ENCODE data around the gene ZDHHC20.

- TF ChIP-seq POLR2A (IDR thresholded peaks at IDR 0.05; ENCODE audit: low read depth, low read length), result no peak
- no peak for TF ChIP-seq TAF1 (IDR thresholded peaks at IDR 0.05; ENCODE audit: low read depth, low read length)
- TF ChIP-seq SPI1 (IDR thresholded peaks at IDR 0.05; ENCODE audit: low read depth, low read length), result no peak
- no peak for TF ChIP-seq POLR2AphosphoS5 (IDR thresholded peaks at IDR 0.05; ENCODE audit: low read depth, low read length)
- TF ChIP-seq PAX5 (IDR thresholded peaks at IDR 0.05; ENCODE audit: insufficient read depth, low read length, severe bottlenecking), result no peak
Measured at GRCh38 chr13:21445759-21446158, 13.3 kb downstream of the ZDHHC20 start.

All from GM12891 (cell line).